NCI-H510A treated with DMSO at 0.1 percent for 48 hours (cell line): ENCODE measurements around the gene RSBN1.

Source experiments
- DNase-seq: peaks from one replicate; lab custom pipeline; 2025; lab: John Stamatoyannopoulos, UW

RSBN1 gene

DNA sequence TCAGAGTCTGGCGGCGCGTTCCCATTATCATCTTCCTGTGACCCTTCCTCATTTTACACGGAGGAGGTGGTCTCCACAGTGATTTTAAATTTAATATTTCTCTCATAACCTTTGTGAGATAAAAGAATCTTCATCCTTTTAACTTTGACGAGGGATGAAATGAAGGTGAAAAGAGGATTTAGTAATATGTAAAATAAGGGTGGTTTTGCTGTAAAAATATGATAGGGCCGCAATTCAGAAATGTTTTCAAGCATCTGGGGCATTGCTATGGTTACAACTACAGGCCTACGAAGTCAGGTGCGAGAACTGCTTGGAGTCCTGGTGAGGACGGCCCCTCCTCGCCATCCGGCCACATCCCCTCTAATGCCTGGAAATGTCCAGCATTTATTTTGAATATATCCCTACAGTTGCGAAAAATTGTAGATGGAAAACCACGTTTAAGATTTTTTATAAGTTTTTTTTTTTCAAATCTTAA is 422 bp upstream of the RSBN1 start:
- no peak for DNase-seq

GRCh38 chr1:113811156-113811887 is 954 bp downstream of the RSBN1 start:
- peak; percentile 21 for DNase-seq

GRCh38 chr1:113809670-113810602 is 2.3 kb downstream of the RSBN1 start:
- no peak for DNase-seq

DNA sequence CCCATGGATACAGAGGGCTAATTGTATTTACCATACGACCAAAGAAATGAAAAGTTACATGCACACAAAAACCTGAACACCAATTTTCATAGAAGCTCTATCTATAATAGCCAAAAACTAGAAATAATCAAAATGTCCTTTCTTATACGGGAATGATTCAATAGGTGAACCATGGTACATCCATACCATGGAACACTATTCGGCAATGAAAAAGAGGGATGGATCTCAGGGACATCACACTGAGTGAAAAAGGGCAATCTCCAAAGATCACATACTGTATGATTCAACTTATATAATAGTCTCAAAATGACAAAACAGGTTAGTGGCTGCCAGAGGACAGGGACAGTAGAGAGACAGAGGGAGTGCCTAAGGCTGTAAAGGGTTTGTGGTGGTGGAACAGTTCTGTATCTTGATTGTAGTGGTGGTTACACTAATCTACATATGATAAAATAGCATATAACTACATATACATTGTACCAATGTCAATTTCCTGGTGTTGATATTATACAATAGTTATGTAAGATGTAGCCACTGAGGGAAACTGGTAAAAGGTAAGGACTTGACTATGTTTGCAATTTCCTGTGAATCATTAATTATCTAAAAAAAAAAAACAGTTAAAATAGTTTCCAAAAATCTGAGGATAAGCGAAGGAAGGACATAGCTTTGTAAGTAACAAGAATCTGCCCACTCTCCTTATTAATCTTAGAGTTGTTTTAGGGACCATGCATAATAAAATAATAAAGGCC is 3.7 kb downstream of the RSBN1 start:
- DNase-seq = no peak

GRCh38 chr1:113805639-113806038 is 6.6 kb downstream of the RSBN1 start:
- DNase-seq = no peak

- no peak for DNase-seq
Measured at GRCh38 chr1:113805256-113805531, 7.1 kb downstream of the RSBN1 start.

- DNase-seq = no peak
Measured at GRCh38 chr1:113804421-113805255, 7.6 kb downstream of the RSBN1 start.

- DNase-seq = no peak
Measured at GRCh38 chr1:113802367-113803007, 9.8 kb downstream of the RSBN1 start.

DNA sequence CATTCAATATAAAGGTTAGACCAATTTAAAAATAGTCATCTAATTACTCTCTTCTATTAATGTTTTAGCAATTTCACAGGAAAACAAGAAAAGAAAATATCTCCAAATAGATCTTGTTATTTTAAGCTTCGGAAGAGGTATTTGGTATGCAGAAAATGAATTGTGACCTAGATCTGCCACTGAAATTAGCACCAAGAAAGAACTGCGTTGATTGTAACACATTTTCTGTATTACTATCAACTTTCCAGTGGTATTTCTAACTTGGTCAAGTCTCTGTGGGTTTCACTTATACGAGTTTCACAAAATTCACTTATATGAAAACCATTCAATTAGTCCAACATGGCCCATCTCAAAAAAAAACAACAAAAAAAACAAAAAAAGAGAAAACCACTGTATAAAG is 11.8 kb downstream of the RSBN1 start:
- DNase-seq = no peak

DNA sequence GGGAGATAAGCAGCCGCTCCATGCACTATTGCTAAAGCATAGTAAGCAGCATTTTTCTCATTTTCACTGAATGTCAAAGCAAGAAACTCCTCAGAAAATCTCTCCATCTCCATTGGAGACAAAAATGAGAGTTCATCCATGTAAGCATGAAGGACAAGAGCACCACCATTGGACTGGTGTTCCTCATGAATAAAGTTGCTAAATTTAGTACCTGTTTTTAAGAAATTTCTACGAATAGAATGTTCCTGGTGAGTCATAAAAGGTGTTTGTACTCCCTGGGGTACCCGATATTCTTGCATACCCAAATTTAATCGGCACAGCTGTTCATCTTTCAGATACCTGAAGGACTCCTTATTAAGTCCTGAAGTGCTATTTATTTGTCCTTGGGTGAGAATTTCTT is 14.8 kb downstream of the RSBN1 start:
- DNase-seq = no peak

GRCh38 chr1:113793878-113794834 is 18.1 kb downstream of the RSBN1 start:
- no peak for DNase-seq

DNA sequence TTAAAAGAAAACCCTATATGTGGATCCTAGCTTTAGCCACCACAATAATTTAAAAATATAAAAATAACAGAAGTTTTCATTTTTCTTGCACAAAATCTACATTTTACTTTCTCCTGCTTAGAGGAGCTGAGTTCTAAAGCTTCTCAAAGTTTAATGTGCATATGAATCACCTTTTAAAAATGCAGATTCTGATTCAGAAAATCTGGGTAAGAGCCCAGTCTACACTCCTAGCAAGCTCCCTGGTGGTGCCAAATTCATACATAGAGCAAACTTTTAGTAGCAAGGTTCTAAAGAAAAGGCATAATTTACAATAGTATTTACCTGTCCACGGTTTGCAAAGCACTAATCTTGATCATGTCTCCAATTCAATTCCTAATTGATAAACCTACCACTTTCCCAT is 19.3 kb downstream of the RSBN1 start:
- DNase-seq = no peak

GRCh38 chr1:113792471-113792870 is 19.8 kb downstream of the RSBN1 start:
- DNase-seq = no peak

- DNase-seq = no peak
Measured at GRCh38 chr1:113788802-113789201, 23.5 kb downstream of the RSBN1 start.

GRCh38 chr1:113787663-113788062 is 24.6 kb downstream of the RSBN1 start:
- no peak for DNase-seq

- DNase-seq = peak; percentile 44
Measured at GRCh38 chr1:113786069-113786468, 26.2 kb downstream of the RSBN1 start.

GRCh38 chr1:113784104-113784779 is 28.0 kb downstream of the RSBN1 start:
- DNase-seq = no peak

GRCh38 chr1:113783254-113784103 is 28.8 kb downstream of the RSBN1 start:
- no peak for DNase-seq
